ENCODE data around the gene ARMH4. TPM values are rescaled to one million over a fixed set of nuclear protein-coding genes. Genes with fewer than 3 reads are reported as not detected.
A peak's percentile ranks its signal among the peaks of the same experiment; 100 is the strongest.
"Not testable (repeated sequence)": the region's sequence is repeated elsewhere in the genome, so short reads cannot be mapped to it uniquely, and the experiment has no call there.

Gene ARMH4
- total RNA-seq, 1 donor from 2014 or later: 2.0 TPM

- DNase-seq: no peak
Measured at GRCh38 chr14:58145936-58146335, 6.1 kb downstream of the ARMH4 start.

- no peak for DNase-seq
Measured at GRCh38 chr14:58143106-58143505, 8.9 kb downstream of the ARMH4 start.

GRCh38 chr14:58141893-58142292 lies 10.1 kb downstream of the ARMH4 start:
- DNase-seq: no peak

- no peak for DNase-seq
Measured at GRCh38 chr14:58138714-58139482, 13.1 kb downstream of the ARMH4 start.

- no peak for DNase-seq
Measured at GRCh38 chr14:58138031-58138713, 13.8 kb downstream of the ARMH4 start.

- DNase-seq: no peak
Measured at GRCh38 chr14:58133739-58134138, 18.3 kb downstream of the ARMH4 start.

GRCh38 chr14:58131386-58131785 lies 20.6 kb downstream of the ARMH4 start:
- no peak for DNase-seq

- DNase-seq: no peak
Measured at GRCh38 chr14:58130116-58130782, 21.8 kb downstream of the ARMH4 start.

GRCh38 chr14:58129208-58129607 lies 22.8 kb downstream of the ARMH4 start:
- DNase-seq: no peak

GRCh38 chr14:58128416-58128815 lies 23.6 kb downstream of the ARMH4 start:
- DNase-seq: no peak

- not testable (repeated sequence) for DNase-seq
Measured at GRCh38 chr14:58122546-58122945, 29.5 kb downstream of the ARMH4 start.

GRCh38 chr14:58121530-58122186 lies 30.4 kb downstream of the ARMH4 start:
- DNase-seq: no peak

GRCh38 chr14:58119381-58119780 lies 32.6 kb downstream of the ARMH4 start:
- DNase-seq: no peak

- no peak for DNase-seq
Measured at GRCh38 chr14:58118097-58118815, 33.8 kb downstream of the ARMH4 start.

- DNase-seq: peak; percentile 10
Measured at GRCh38 chr14:58109744-58110143, 42.3 kb downstream of the ARMH4 start.

GRCh38 chr14:58108717-58109116 lies 43.3 kb downstream of the ARMH4 start:
- no peak for DNase-seq

GRCh38 chr14:58107947-58108552 lies 44.0 kb downstream of the ARMH4 start:
- peak; percentile 83 for DNase-seq

GRCh38 chr14:58107041-58107440 lies 45.0 kb downstream of the ARMH4 start:
- no peak for DNase-seq

- no peak for DNase-seq
Measured at GRCh38 chr14:58106446-58106845, 45.6 kb downstream of the ARMH4 start.

GRCh38 chr14:58104808-58105207 lies 47.2 kb downstream of the ARMH4 start:
- DNase-seq: peak; percentile 48

GRCh38 chr14:58100735-58101368 lies 51.2 kb downstream of the ARMH4 start:
- DNase-seq: peak; percentile 43
